CMK (cell line): ENCODE measurements around the gene ZBP1.

Experiments used
- DNase-seq: peaks from one replicate; pipeline ENCODE4 v3.0.0-alpha.2; 2010; ENCODE audit warnings: low read depth

ZBP1 gene

GRCh38 chr20:57620274-57620990, at the start of gene ZBP1:
TSS of gene ZBP1 (minus strand) at chr20:57620426. CDS start at chr20:57620295, 131 bp downstream.
- DNase-seq = no peak

- no peak for DNase-seq
Observed at GRCh38 chr20:57669632-57670031, 49.4 kb upstream of the ZBP1 start.

- DNase-seq = no peak
Observed at GRCh38 chr20:57667924-57668782, 47.9 kb upstream of the ZBP1 start.

- no peak for DNase-seq
Observed at GRCh38 chr20:57667388-57667787, 47.2 kb upstream of the ZBP1 start.

- DNase-seq = no peak
Observed at GRCh38 chr20:57666834-57667157, 46.6 kb upstream of the ZBP1 start.

DNA sequence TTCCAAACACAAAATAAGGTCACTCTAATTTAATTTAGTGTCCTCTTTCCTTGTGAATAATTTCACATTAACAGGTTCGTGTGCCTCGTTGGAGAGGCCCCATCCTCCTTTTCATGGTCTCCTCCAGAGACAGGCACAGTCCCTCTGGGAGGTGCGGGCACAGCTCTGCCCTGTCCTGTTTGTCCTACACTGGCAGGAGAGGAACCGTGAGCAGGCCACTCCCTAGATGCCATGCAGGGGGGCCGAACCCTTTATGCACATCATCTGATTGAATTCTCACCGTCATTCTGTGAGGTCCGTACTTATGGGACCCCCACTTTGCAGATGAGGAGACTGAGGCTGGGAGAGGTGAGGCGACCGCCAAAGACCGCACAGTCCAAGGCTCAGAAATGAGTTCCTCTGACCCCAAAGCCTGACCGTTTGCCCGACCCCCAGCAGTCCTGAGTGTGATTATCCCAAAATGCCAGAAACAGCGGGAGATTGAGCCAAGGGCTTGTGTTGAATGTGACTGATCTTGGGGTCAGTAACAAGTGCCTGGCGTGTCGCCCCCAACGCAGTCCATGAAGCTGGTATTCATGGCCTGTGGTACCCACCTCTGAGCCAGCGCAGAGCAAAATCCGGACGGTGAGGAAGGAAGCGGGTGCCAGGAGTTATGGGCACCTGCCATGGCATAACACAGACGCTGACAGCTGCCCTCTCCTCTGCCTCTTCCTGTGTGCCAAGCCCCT, 46.0 kb upstream of the ZBP1 start:
- no peak for DNase-seq

GRCh38 chr20:57665589-57665971, 45.4 kb upstream of the ZBP1 start:
- no peak for DNase-seq

DNA sequence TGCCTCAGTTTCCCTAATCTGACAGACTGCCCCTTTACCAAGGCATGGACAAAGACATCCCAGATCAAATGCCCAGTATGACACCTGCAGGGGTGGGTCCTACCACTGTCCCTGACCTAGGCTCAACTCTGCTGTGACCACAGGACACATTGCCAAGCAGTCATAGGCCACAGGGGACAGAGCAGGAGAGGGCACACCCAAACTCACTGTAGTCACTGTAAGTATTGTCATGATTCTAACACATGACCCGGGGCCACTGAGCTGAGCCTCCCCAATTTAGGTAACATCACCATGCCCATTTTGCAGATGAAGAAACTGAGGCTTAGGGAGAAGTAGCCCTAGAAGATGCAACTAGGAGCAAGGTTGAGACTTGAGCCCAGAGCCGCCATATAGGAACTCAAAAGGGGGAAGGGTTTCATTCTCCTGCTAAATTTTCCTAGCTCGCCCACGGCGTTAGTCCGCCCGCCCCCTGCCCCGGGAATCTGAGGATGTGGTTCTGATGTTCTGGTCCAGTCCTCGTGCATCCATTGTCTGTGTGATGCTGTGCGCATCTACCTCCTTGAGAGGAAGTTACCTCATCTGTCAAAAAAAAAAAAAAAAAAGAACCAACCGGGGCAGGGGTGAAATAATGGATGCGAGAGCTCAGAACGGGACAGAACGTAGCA, 44.8 kb upstream of the ZBP1 start:
- no peak for DNase-seq

DNA sequence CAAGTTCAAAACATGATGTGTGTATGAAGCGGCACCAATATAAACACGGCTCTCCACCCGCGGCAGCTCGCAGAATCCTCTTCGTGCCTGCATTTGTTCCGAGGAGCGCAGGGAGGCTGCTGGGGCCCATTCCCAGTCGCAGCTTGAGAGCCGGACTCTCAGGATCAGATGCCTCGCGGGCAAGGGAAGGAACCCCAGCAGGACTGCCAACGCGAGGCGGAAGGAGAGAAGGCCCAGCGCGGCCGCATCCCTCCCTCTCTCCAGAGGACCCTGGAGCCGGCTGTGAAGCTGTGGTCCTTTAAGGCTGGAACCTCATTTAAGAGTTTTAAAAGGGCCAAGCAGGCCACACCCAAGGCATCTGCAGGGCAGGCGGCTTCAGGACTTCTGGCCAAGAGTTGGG, 44.2 kb upstream of the ZBP1 start:
- no peak for DNase-seq

DNA sequence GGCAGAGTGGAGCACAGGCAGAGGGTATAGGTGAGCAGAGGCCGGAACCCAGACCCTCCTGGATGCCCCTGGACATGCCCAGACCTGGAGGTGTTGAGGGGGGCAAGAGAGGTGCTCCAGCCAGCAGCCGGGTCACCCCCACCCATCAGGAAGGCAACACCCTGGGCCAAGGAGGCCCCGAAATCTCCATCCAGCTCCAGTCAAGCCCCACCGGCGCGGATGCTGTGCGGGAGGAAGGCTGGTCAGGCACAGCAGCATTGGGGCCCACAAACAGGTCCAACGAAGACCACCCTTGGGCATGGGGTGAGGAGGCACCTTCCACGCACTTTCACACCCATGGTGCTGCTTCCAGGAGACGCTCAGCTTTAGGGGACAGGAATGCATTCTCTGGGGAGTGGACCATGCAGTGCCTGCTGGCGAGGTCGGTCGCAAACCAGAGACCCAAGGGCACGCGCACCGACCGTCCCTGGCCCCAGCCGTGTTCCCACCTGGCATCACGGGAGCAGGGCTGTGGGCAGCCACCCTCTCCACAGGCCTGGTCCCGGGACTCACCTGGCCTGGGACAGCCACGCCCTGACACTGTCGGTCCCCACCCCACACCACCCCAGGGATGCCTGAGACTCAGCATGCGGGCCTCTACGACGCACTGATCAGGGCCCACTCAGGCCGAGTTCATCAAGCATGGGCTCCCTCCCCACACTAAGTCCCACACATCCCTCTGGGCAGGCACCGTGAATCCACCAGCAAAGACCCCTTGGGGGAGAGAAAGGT, 43.6 kb upstream of the ZBP1 start:
- no peak for DNase-seq

DNA sequence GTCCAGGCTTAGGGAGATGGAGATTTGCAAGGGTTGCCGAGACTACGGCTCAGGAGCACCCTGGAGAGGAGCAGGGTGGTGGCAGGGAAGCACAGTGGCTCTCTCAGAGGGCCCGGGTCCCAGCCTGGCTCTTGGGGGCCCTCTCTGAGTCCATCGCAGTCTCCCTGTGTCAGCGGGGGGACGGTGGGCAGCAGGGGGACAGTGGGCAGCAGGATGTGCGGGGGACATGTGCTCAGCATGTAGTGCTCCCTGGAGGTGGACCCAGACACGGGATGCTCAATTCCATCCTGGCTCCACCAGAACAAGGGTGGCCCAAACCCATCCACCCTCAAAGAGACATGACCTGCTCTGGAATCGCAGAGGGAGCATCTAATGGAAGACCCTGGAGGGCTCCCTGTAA, 43.0 kb upstream of the ZBP1 start:
- no peak for DNase-seq

DNA sequence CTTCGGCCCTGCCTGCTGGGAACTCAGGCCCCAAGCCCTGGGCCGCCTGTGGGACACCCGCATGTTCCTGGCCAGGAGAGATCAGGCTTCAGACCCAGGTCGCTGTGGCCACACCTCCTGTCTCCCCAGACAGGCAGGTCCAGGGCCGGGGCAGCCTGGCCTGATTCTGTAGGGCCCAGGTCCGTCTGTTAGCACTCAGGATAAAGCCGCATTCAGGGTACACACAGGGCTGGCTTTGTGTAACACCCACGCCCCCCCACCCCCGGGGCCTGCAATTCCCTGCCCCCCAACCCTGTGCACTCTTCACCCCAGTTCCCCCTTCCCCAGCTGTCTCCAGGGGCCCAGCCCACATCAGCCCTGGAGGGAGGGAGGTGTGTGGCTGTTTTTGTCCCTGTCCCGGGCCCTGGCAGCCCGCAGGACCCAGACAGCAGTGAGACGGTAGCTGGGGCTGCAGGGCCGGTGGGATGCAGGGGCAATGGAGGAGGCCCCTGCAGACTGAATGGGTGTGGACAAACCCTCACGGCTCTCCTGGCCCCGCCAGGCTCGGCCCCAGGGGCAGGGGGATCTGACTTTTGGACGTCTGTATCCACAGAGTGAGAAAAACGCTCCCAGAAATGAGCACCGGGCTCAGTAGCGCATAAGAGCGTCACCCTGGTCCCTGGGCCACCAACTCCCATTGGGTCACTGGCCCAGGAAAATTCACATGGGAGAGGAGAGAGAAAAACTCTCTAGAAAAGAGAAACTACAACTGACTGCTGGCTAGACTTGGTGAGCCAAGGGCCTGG, 42.4 kb upstream of the ZBP1 start:
- DNase-seq = no peak

- DNase-seq = no peak
Observed at GRCh38 chr20:57661746-57662455, 41.7 kb upstream of the ZBP1 start.

- DNase-seq = no peak
Observed at GRCh38 chr20:57660922-57661745, 40.9 kb upstream of the ZBP1 start.

- DNase-seq = no peak
Observed at GRCh38 chr20:57660181-57660921, 40.1 kb upstream of the ZBP1 start.

DNA sequence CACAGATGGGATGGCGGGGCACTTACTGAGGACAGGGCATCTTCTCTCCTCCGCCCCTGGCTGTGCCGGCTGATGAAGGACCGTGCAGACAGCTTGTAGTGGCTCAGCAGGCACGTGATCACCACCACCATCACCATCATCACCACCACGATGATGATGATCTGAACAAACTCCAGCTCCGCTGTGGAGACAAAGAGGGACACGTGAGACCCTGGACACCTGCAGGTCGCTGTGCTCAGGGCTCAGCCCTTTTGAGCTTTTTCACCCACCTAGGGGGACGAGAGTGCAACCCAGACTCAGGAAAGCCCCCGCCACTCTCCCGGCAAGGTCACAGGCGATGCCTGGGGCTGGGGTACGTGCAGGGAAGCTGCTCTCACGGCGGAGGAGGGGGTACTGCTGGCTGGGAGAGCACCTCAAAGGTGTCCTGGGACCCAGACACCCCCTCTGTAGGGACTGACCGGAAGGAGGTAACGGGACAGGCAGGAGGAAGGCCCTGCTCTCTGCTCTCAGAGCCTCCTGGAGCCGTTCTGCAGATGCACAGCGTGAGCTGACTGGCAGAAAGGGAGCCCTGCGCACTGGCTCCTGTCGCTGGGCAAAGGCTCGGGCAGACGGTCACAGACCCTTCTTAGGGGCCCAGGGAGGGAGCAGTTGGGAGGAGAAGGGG, 39.4 kb upstream of the ZBP1 start:
- DNase-seq = no peak

GRCh38 chr20:57658833-57659516, 38.7 kb upstream of the ZBP1 start:
- DNase-seq = no peak
